Muscle of leg (tissue), 11 donors: ENCODE results near the gene STAC. TPM values are rescaled to one million over a fixed set of nuclear protein-coding genes. Genes with fewer than 3 reads are reported as not detected.
"Not testable (repeated sequence)": the region's sequence is repeated elsewhere in the genome, so short reads cannot be mapped to it uniquely, and the experiment has no call there.

Source experiments
- DNase-seq: peaks from one replicate; pipeline ENCODE4 v3.0.0; 2013
- H3K27ac ChIP-seq: one replicate; pipeline ENCODE4 v1.5.1; 2013; ENCODE audit warnings: mild to moderate bottlenecking, low read length, control low read depth
- H3K27me3 ChIP-seq: one replicate; pipeline ENCODE4 v1.6.1; 2013; ENCODE audit warnings: low read length; ENCODE audit not compliant: control insufficient read depth, insufficient read depth
- H3K36me3 ChIP-seq: one replicate; pipeline ENCODE4 v1.6.1; 2013; ENCODE audit warnings: low read length; ENCODE audit not compliant: control insufficient read depth, insufficient read depth
- H3K4me1 ChIP-seq: one replicate; pipeline ENCODE4 v1.6.1; 2013; ENCODE audit warnings: low read length; ENCODE audit not compliant: control insufficient read depth, insufficient read depth
- H3K4me3 ChIP-seq: one replicate; pipeline ENCODE4 v1.5.1; 2013; ENCODE audit warnings: low read length, control low read depth
- H3K9me3 ChIP-seq: replicated peaks from 2 replicates; pipeline ENCODE4 v1.6.1; 2013; ENCODE audit warnings: low read depth, low read length; ENCODE audit not compliant: control insufficient read depth
- WGBS: methylation state at CpG from one replicate; pipeline ENCODE4 v1.1.5; 2013; ENCODE audit warnings: missing lambda C conversion rate; ENCODE audit not compliant: insufficient coverage; 5-methylcytosine and 5-hydroxymethylcytosine counted together
- polyA plus RNA-seq, 8 donors: library from polyadenylated mRNA; unstranded; fragments of 120-200 nt; gene quantifications; one replicate each; pipeline versions ENCODE4 v1.2.1 to v1.2.3, GENCODE V29; 2013; ENCODE audit warnings: inconsistent platforms in 1 of 8, low replicate concordance in 1 of 8; ENCODE audit not compliant: insufficient read length in 8 of 8, insufficient read depth in 1 of 8
- total RNA-seq: library from RNA; stranded (reverse); fragments of 120-200 nt; gene quantifications from one replicate; pipeline ENCODE4 v1.2.4, GENCODE V29; 2013

STAC gene
- total and polyA plus RNA-seq, 9 donors, result 29.9 to 73.5 (median 44.4) TPM

- Histone ChIP-seq H3K9me3 (peaks cover 3% of the 10 kb centered on the region), H3K4me1 (peaks cover 2% of the 10 kb centered on the region), H3K27ac (no peak overlapping the region), H3K36me3 (peaks cover under 1% of the 10 kb centered on the region), H3K27me3 (no peaks in the 10 kb centered on the region), H3K4me3 (no peak overlapping the region)
- no peak for DNase-seq
- 47% methylated on average over 1 of the region's 1 CpG for WGBS
These were observed 81.3 kb downstream of the STAC start for GRCh38 chr3:36461597-36461996.

- H3K9me3 ChIP-seq, H3K27ac ChIP-seq, H3K36me3 ChIP-seq, H3K4me1 ChIP-seq, H3K27me3 ChIP-seq, H3K4me3 ChIP-seq, DNase-seq: not testable (repeated sequence)
- WGBS, result 90% methylated on average over 3 of the region's 6 CpGs
These were observed 91.7 kb downstream of the STAC start for GRCh38 chr3:36472045-36472444.

- Histone ChIP-seq H3K9me3 (peaks cover 4% of the 10 kb centered on the region), H3K27ac (no peak overlapping the region), H3K27me3 (no peaks in the 10 kb centered on the region), H3K4me3 (no peak overlapping the region), H3K36me3 (no peaks in the 10 kb centered on the region), H3K4me1 (peaks cover 2% of the 10 kb centered on the region)
- WGBS, result 93% methylated on average over 2 of the region's 2 CpGs
- DNase-seq, result no peak
These were observed 95.3 kb downstream of the STAC start for GRCh38 chr3:36475558-36475957.

DNA sequence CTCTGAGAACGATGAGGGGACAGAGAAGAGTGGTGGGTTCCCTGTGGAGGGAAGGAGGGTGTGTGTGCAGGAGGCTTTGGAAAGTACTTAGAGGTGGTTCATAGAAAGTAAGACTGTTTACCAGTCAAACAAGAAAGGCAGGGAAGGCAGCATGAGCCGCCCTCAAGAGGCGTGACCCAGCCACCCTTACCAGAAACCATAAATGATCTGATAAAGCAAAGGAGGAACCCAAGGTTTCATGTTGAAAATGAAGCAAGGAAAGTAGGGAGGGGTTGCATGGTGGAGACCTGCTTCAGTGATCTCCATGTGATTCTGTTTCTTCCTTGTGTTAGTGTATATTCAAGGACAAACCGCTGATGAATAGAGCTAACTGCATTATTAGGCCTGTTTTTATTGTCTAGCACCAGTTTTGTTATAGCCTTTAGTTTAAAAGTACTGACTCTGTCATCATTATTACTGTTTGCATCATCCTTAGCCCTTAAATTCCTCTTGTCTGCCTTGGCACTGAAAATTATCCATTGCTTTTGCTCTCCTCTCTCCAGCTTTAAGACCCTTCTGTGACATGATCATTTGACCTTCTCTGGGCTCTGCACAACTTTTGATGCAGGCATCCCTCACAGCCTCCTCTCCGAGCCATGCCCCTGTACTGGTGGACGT is 96.1 kb downstream of the STAC start:
- H3K4me3 ChIP-seq, result no peak overlapping the region
- 83% methylated on average over 1 of the region's 6 CpGs for WGBS

GRCh38 chr3:36477655-36478054 is 97.4 kb downstream of the STAC start:
- Histone ChIP-seq H3K36me3 (no peaks in the 10 kb centered on the region), H3K9me3 (peaks cover 4% of the 10 kb centered on the region), H3K27ac (no peak overlapping the region), H3K4me3 (no peak overlapping the region), H3K4me1 (peaks cover 2% of the 10 kb centered on the region), H3K27me3 (no peaks in the 10 kb centered on the region)
- DNase-seq, result no peak
- WGBS, result 75% methylated on average over 3 of the region's 7 CpGs

More for the DNA sequence above, 96.1 kb downstream of the STAC start:
- DNase-seq, result no peak
- Histone ChIP-seq H3K4me1 (peaks cover 2% of the 10 kb centered on the region), H3K9me3 (peaks cover 4% of the 10 kb centered on the region), H3K36me3 (no peaks in the 10 kb centered on the region), H3K27me3 (no peaks in the 10 kb centered on the region), H3K27ac (no peak overlapping the region)

DNA sequence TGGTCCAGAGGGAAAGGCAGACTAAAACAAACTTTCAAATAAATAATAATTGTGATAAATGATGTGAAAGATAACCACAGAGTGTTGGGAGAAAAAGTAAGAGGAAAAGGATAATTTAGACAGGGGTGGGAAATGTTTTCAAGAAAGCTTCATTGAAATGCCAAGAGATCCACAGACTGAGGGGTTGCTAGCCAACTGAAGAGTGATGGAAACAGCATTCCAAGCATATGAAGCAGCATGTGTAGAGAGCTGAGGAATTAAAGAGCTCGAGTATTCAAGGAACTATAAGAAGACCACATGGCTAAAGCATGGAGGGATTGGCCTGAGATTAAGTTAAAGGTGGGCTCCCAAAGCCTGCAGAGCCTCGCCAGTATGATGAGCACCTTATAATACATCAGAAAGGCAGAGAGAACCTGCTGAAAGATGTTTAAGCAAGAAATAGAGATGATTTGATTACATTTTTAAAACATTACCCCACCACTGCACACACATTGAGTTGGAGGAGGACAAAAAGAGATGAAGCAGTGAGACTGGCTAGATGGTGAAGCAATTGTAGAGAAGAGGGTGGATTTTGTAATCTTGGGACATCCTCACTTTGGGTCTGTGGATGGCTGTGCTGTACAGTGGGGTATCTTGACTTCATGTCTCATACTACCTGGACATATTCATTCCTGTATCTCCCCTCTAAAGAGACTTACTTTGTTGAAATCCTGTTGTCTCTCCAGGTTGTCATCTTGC is 100.8 kb downstream of the STAC start:
- H3K4me1 ChIP-seq, result peaks cover 4% of the 10 kb centered on the region
- no CpG with 5 or more reads among the region's 2 CpGs for WGBS
- no peaks in the 10 kb centered on the region for H3K27me3 ChIP-seq
- no peak overlapping the region for H3K27ac ChIP-seq
- no peak overlapping the region for H3K4me3 ChIP-seq
- peaks cover 5% of the 10 kb centered on the region for H3K36me3 ChIP-seq
- peaks cover 4% of the 10 kb centered on the region for H3K9me3 ChIP-seq
- DNase-seq, result peak; percentile 40

DNA sequence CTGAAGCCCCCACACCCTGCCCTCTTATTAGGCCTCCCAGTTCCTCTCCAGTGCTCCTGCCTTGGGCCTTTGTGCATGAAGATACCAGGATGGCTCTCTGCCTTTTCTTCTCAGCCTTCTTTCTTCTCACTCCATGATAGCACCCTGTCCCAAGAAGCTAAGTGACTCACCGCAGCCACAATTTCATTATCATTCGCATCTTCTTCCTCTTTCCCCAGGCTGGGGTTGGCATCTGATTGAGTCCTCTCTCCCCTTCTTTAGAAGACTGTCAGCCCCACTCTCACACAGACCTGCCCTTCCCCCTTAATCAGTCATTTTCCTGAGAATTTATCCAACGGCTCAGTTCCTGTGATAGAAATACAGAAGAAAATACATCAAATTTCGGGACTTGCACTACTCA is 102.0 kb downstream of the STAC start:
- WGBS, result 93% methylated on average over 2 of the region's 4 CpGs
- Histone ChIP-seq H3K27me3 (no peaks in the 10 kb centered on the region), H3K4me1 (peaks cover 4% of the 10 kb centered on the region), H3K27ac (no peak overlapping the region), H3K36me3 (peaks cover 16% of the 10 kb centered on the region), H3K4me3 (no peak overlapping the region), H3K9me3 (peaks cover 4% of the 10 kb centered on the region)
- no peak for DNase-seq

DNA sequence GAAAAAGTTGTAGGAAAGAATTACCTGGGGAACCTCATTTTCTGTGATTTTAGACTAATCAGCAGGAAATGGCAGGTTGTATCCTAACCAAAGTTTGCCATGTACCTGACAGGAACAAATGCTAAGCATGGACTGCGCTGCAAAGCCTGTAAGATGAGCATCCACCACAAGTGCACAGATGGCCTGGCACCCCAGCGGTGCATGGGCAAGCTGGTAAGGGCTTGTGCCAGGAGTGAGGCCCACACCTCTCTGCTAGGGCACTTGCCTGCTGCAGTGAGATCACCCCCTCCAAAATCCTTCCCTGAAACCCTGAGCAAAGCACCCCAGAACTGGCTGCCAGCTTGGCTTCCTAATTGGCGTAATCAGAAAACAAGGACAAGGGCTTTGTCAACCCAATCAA is 102.6 kb downstream of the STAC start:
- no peak overlapping the region for H3K27ac ChIP-seq
- peaks cover 16% of the 10 kb centered on the region for H3K36me3 ChIP-seq
- peaks cover 4% of the 10 kb centered on the region for H3K4me1 ChIP-seq
- 93% methylated on average over 2 of the region's 3 CpGs for WGBS
- H3K27me3 ChIP-seq, result no peaks in the 10 kb centered on the region
- H3K9me3 ChIP-seq, result peaks cover 4% of the 10 kb centered on the region
- DNase-seq, result no peak
- H3K4me3 ChIP-seq, result no peak overlapping the region

- no peak overlapping the region for H3K27ac ChIP-seq
- H3K36me3 ChIP-seq, result peaks cover 16% of the 10 kb centered on the region
- peaks cover 4% of the 10 kb centered on the region for H3K4me1 ChIP-seq
- H3K27me3 ChIP-seq, result no peaks in the 10 kb centered on the region
- DNase-seq, result no peak
- 97% methylated on average over 3 of the region's 5 CpGs for WGBS
- H3K4me3 ChIP-seq, result no peak overlapping the region
- peaks cover 3% of the 10 kb centered on the region for H3K9me3 ChIP-seq
These were observed 103.4 kb downstream of the STAC start for GRCh38 chr3:36483709-36484108.

DNA sequence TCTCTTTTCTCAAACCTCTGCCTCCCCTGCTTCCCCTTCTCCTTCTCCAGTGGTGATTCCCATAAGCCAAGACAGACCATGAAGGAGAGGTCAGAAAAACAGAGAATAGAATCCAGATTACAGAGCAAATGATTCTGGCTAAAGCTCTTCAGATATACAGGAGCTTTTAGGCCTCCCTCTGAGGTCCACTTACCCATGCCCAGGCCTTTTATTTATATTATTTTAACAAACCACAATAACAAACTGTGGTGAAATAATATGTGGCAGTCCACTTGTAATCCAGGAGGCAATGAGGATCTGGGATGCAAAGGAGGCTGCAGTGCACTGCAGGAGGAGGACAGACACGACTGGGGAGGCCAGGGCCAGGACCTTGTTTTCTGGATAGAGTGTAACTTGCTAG is 104.1 kb downstream of the STAC start:
- H3K36me3 ChIP-seq, result peaks cover 16% of the 10 kb centered on the region
- H3K4me3 ChIP-seq, result no peak overlapping the region
- no peaks in the 10 kb centered on the region for H3K9me3 ChIP-seq
- DNase-seq, result no peak
- peaks cover 4% of the 10 kb centered on the region for H3K4me1 ChIP-seq
- 86% methylated on average over 1 of the region's 1 CpG for WGBS
- H3K27ac ChIP-seq, result no peak overlapping the region
- no peaks in the 10 kb centered on the region for H3K27me3 ChIP-seq
